HepG2 (cell line): ENCODE results near the gene TNRC18. TPM values are rescaled to one million over a fixed set of nuclear protein-coding genes. Genes with fewer than 3 reads are reported as not detected.

Experiments
- ATAC-seq: fragments of 200-7000 bp; cut with Tn5 transposase; 3 replicates; pipeline ENCODE4 v1.9.1; 2020; ENCODE audit warnings: mild to moderate bottlenecking, moderate library complexity
- BruUV-seq: library from RNA; stranded (reverse); fragments of 400-500 nt; replicated peaks from 2 replicates; lab custom pipeline; 2021; lab: Mats Ljungman, UMichigan
- CTCF ChIA-PET: fragments of 300-600 bp; formaldehyde crosslinking; extraction: SDS; loops from one replicate; lab custom pipeline; 2021; ENCODE audit warnings: low total read pairs, inconsistent platforms, low intra/inter-chr PET ratio; lab: Yijun Ruan, JAX
- POLR2A ChIA-PET: fragments of 350-600 bp; sonication (Branson Sonifier 250); formaldehyde crosslinking; loops from one replicate; lab custom pipeline; 2020; ENCODE audit warnings: antibody characterized with exemption, inconsistent platforms; lab: Yijun Ruan, JAX
- DNase-seq: peaks from one replicate; pipeline ENCODE4 v3.0.0-alpha.2; 2015; ENCODE audit warnings: low spot score
- FAIRE-seq: peaks from 3 replicates; lab custom pipeline; 2011; peaks lifted over from hg19 to GRCh38; lab: Jason Lieb, UNC
- H2AFZ ChIP-seq: one replicate; pipeline ENCODE4 v1.6.1; 2011; ENCODE audit warnings: low read length, inconsistent platforms
- H3K27ac ChIP-seq: fragments of 300-600 bp; 3 replicates; pipeline ENCODE4 v1.8.0; 2011; ENCODE audit warnings: mixed run types, mild to moderate bottlenecking, mixed read lengths, low read length, inconsistent platforms; ENCODE audit not compliant: insufficient read depth; ENCODE audit errors: extremely low read length
- H3K27me3 ChIP-seq, 2 experiments: fragments of 200-600 bp in 1 of 2; 2 replicates in 1 of 2; 3 replicates in 1 of 2; pipeline versions ENCODE4 v1.6.0 to v1.8.0; 2011; ENCODE audit warnings: low read length in 2 of 2, mild to moderate bottlenecking in 2 of 2, moderate library complexity in 2 of 2, inconsistent platforms in 1 of 2; ENCODE audit not compliant: insufficient read depth in 2 of 2, control insufficient read depth in 1 of 2
- H3K36me3 ChIP-seq, 2 experiments: fragments of 200-600 bp in 1 of 2; replicated peaks in 1 of 2; 2 replicates in 1 of 2; 3 replicates in 1 of 2; pipeline versions ENCODE4 v1.5.1 to v1.8.0; 2011; ENCODE audit warnings: low read length in 2 of 2, inconsistent platforms in 1 of 2; ENCODE audit not compliant: insufficient read depth in 2 of 2, control insufficient read depth in 1 of 2
- H3K4me1 ChIP-seq: 2 replicates; pipeline ENCODE4 v1.5.1; 2012; ENCODE audit warnings: low read length, inconsistent platforms; ENCODE audit not compliant: insufficient read depth
- H3K4me2 ChIP-seq: 2 replicates; pipeline ENCODE4 v1.6.0; 2011; ENCODE audit warnings: low read depth, low read length, inconsistent platforms
- H3K4me3 ChIP-seq, 3 experiments: fragments of 200-600 bp in 1 of 3; sonication (generic), shearing (Covaris generic) in 1 of 3; replicated peaks in 1 of 3; 2 replicates each; pipeline ENCODE4 v1.5.1; 2011 to 2016; ENCODE audit warnings: low read length in 3 of 3, inconsistent platforms in 2 of 3, low read depth in 2 of 3, mild to moderate bottlenecking in 2 of 3, control low read depth in 1 of 3, mixed read lengths in 1 of 3; ENCODE audit not compliant: insufficient read depth in 1 of 3
- H3K79me2 ChIP-seq: one replicate; pipeline ENCODE4 v1.6.1; 2011; ENCODE audit warnings: low read length, inconsistent platforms; ENCODE audit not compliant: insufficient read depth
- H3K9ac ChIP-seq: 2 replicates; pipeline ENCODE4 v1.6.0; 2011; ENCODE audit warnings: mild to moderate bottlenecking, low read depth, low read length, inconsistent platforms; ENCODE audit not compliant: insufficient read depth
- H3K9me3 ChIP-seq: 2 replicates; pipeline ENCODE4 v1.5.1; 2012; ENCODE audit warnings: mild to moderate bottlenecking, low read length
- H4K20me1 ChIP-seq: 2 replicates; pipeline ENCODE4 v1.6.0; 2011; ENCODE audit warnings: inconsistent platforms, mild to moderate bottlenecking, low read length, moderate library complexity; ENCODE audit not compliant: insufficient read depth
- ATF3 ChIP-seq: sonication (generic); formaldehyde crosslinking; IDR thresholded peaks from 2 replicates; pipeline ENCODE4 v1.4.0; 2020; ENCODE audit warnings: missing genetic modification reagents
- HNRNPK ChIP-seq: fragments of 200-400 bp; formaldehyde crosslinking; IDR thresholded peaks from 2 replicates; pipeline ENCODE4 v1.6.1; 2018; ENCODE audit warnings: low read length, low read depth, moderate library complexity, mild to moderate bottlenecking; ENCODE audit not compliant: poor library complexity, severe bottlenecking
- IKZF5 ChIP-seq: IDR thresholded peaks from 2 replicates; pipeline ENCODE4 v1.6.1; 2018; ENCODE audit warnings: missing genetic modification reagents, mild to moderate bottlenecking, missing compliant biosample characterization
- POGZ ChIP-seq: sonication (generic); formaldehyde crosslinking; IDR thresholded peaks from 2 replicates; pipeline ENCODE4 v1.4.0; 2020; ENCODE audit warnings: mild to moderate bottlenecking, missing genetic modification reagents
- ZFP36 ChIP-seq: fragments of 150-350 bp; IDR thresholded peaks from 2 replicates; pipeline ENCODE4 v1.6.1; 2018; ENCODE audit warnings: borderline replicate concordance, low read length, low read depth; ENCODE audit not compliant: partially characterized antibody
- ZMYM3 ChIP-seq: sonication (generic); formaldehyde crosslinking; IDR thresholded peaks from 2 replicates; pipeline ENCODE4 v1.5.1; 2020; ENCODE audit warnings: mild to moderate bottlenecking, missing genetic modification reagents
- ZNF205 ChIP-seq: IDR thresholded peaks from 2 replicates; pipeline ENCODE4 v1.6.1; 2018; ENCODE audit warnings: missing biosample characterization, missing genetic modification reagents
- ZNF646 ChIP-seq: sonication (generic); formaldehyde crosslinking; IDR thresholded peaks from 2 replicates; pipeline ENCODE4 v1.9.0; 2021; ENCODE audit warnings: mild to moderate bottlenecking, missing genetic modification reagents
- ZNF768 ChIP-seq: sonication (generic); formaldehyde crosslinking; IDR thresholded peaks from 2 replicates; pipeline ENCODE4 v1.4.0; 2020; ENCODE audit warnings: missing genetic modification reagents
- ZNF83 ChIP-seq: sonication (generic); formaldehyde crosslinking; IDR thresholded peaks from 2 replicates; pipeline ENCODE4 v1.4.0; 2020; ENCODE audit warnings: missing genetic modification reagents, mild to moderate bottlenecking, borderline replicate concordance
- ZNF850 ChIP-seq: sonication (generic); formaldehyde crosslinking; conservative IDR thresholded peaks from 2 replicates; pipeline ENCODE4 v1.9.0; 2021; ENCODE audit warnings: mild to moderate bottlenecking, missing genetic modification reagents
- WGBS: methylation state at CpG from one replicate; pipeline ENCODE4 v1.1.6; 2017; ENCODE audit warnings: low lambda C conversion rate; 5-methylcytosine and 5-hydroxymethylcytosine counted together
- in situ Hi-C: cut with HindIII; loops from 2 replicates; pipeline ENCODE4 v1.10.0; 2017; ENCODE audit warnings: low pct_unique_long_range_greater_than_20kb; ENCODE audit not compliant: extremely low pct_ligation_motif_present
- intact Hi-C: fragments of 100-400 bp; cut with micrococcal nuclease; formaldehyde crosslinking; loops from one replicate; pipeline ENCODE4 v1.10.0; 2022; ENCODE audit not compliant: unreplicated experiment
- polyA plus RNA-seq, 8 experiments: library from polyadenylated mRNA; depleted of rRNA in 3 of 8; stranded (reverse) in 7 of 8; unstranded in 1 of 8; fragments of >200 nt; fragmentation: Illumina TruSeq in 4 of 8; extraction: Trizol in 4 of 8; gene quantifications; 2 replicates each; pipeline versions ENCODE4 v1.2.1 to v1.2.3, GENCODE V29; 2011 to 2016; ENCODE audit warnings: low read depth in 4 of 8, missing spikeins in 1 of 8, mixed read lengths in 1 of 8; ENCODE audit not compliant: insufficient read depth in 1 of 8
- total RNA-seq, 5 experiments: library from RNA; depleted of rRNA; stranded (reverse); fragments of >200 nt; fragmentation: Illumina TruSeq; extraction: Trizol; gene quantifications; 2 replicates each; pipeline ENCODE4 v1.2.3, GENCODE V29; 2016; ENCODE audit warnings: low read depth in 1 of 5

Gene TNRC18
- total and polyA plus RNA-seq, 2 of the 13 experiments (the other 11 are each of a cell fraction or from before 2014, with no cell fraction given) = 11.7 to 17.4 TPM

- no peak for TF ChIP-seq ZNF83 (CRISPR knock-in tag)
- TF ChIP-seq HNRNPK = no peak
- no peak for TF ChIP-seq ZNF205 (CRISPR knock-in tag)
- TF ChIP-seq IKZF5 (CRISPR knock-in tag) = no peak
- peak; percentile 96 for TF ChIP-seq ZNF768 (CRISPR knock-in tag)
- no peak for TF ChIP-seq POGZ
- no peak for TF ChIP-seq ATF3 (CRISPR knock-in tag)
- peak; percentile 43; the same call in 1 of the 2 replicates for TF ChIP-seq ZNF646 (CRISPR knock-in tag)
- no peak for TF ChIP-seq ZNF850 (CRISPR knock-in tag)
- TF ChIP-seq ZFP36 = no peak
- peak; percentile 32; the same call in 1 of the 2 replicates for TF ChIP-seq ZMYM3
- BruUV-seq = no TSS peak
- intact Hi-C loops = no loop called here
- Histone ChIP-seq H4K20me1 (no peaks in the 10 kb centered on the region), H3K9me3 (no peaks in the 10 kb centered on the region), H3K4me3 (no peak overlapping the region), H3K4me2 (no peak overlapping the region), H3K36me3 (no peaks in the 10 kb centered on the region), H2AFZ (no peak overlapping the region), H3K27me3 (peaks cover 0 to 11% of the 10 kb centered on the region in 2 experiments; a peak in 2 of 5 replicates), H3K4me1 (peaks cover 5% of the 10 kb centered on the region), H3K27ac (no peak overlapping the region), H3K79me2 (no peaks in the 10 kb centered on the region), H3K9ac (no peak overlapping the region)
- no peak for DNase-seq
- WGBS = 36% methylated on average over 12 of the region's 19 CpGs
- in situ Hi-C loops = no loop called here
- no peak for FAIRE-seq
- POLR2A ChIA-PET = no interaction called here
- CTCF ChIA-PET = no interaction called here
- ATAC-seq = peak; percentile 19; the same call in 2 of the 3 replicates
These were observed 158.1 kb downstream of the TNRC18 start for GRCh38 chr7:5265320-5266190.
